SK-N-SH (cell line): Measurements from ENCODE around the gene DCAF5.

Source experiments
- CHD2 ChIP-seq: fragments of 150-350 bp; IDR thresholded peaks from 2 replicates; pipeline ENCODE4 v1.6.1; 2018; ENCODE audit warnings: low read length; ENCODE audit not compliant: partially characterized antibody
- EZH2phosphoT487 ChIP-seq: fragments of 200-600 bp; sonication (generic); IDR thresholded peaks from 2 replicates; pipeline ENCODE4 v1.6.1; 2017; ENCODE audit warnings: low read depth, mixed run types, mild to moderate bottlenecking, antibody characterized with exemption, moderate library complexity, borderline replicate concordance
- FOXJ3 ChIP-seq: sonication (generic); formaldehyde crosslinking; IDR thresholded peaks from 2 replicates; pipeline ENCODE4 v1.5.1; 2020; ENCODE audit warnings: mild to moderate bottlenecking, missing genetic modification reagents
- JUND ChIP-seq: IDR thresholded peaks from 2 replicates; pipeline ENCODE4 v1.4.0; 2012
- PBX3 ChIP-seq: IDR thresholded peaks from 2 replicates; pipeline ENCODE4; 2012
- POLR2AphosphoS5 ChIP-seq: IDR thresholded peaks from 2 replicates; pipeline ENCODE4 v1.6.1; 2012; ENCODE audit warnings: low read depth, low read length
- SIN3A ChIP-seq: IDR thresholded peaks from 2 replicates; pipeline ENCODE4 v1.6.1; 2012; ENCODE audit warnings: low read depth, mild to moderate bottlenecking, low read length, moderate library complexity, borderline replicate concordance
- TAF1 ChIP-seq: IDR thresholded peaks from 2 replicates; pipeline ENCODE4 v1.6.1; 2012; ENCODE audit warnings: low read depth, mild to moderate bottlenecking, low read length, moderate library complexity, borderline replicate concordance
- YY1 ChIP-seq: IDR thresholded peaks from 2 replicates; pipeline ENCODE4 v1.4.0; 2012; ENCODE audit warnings: low read depth, mild to moderate bottlenecking
- TF ChIP-seq, protein P1 (sequence below): fragments of 200-600 bp; sonication (generic); IDR thresholded peaks from 2 replicates; pipeline ENCODE4 v1.6.1; 2017; ENCODE audit warnings: antibody characterized with exemption, mild to moderate bottlenecking, moderate library complexity

DNA sequence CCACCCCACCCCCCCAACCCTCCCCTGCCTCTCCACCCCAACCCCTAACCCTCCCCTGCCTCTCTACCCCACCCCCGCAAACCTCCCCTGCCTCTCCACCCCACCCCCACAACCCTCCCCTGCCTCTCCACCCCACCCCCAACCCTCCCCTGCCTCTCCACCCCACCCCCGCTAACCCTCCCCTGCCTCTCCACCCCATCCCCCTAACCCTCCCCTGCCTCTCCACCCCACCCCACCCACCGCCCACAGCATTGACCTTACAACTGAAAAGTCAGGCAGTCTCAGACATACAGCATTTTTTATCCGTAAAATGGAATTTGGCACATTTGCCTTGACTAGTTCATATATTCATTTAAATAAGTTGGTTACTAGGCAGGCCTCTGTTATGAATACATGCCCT lies 135.2 kb downstream of the DCAF5 start:
- TF ChIP-seq SIN3A (no peak), CHD2 (no peak), EZH2phosphoT487 (no peak), YY1 (no peak), TAF1 (no peak), PBX3 (no peak), POLR2AphosphoS5 (no peak), FOXJ3 (CRISPR knock-in tag) (no peak), JUND (no peak)
- TF ChIP-seq, protein P1, sequence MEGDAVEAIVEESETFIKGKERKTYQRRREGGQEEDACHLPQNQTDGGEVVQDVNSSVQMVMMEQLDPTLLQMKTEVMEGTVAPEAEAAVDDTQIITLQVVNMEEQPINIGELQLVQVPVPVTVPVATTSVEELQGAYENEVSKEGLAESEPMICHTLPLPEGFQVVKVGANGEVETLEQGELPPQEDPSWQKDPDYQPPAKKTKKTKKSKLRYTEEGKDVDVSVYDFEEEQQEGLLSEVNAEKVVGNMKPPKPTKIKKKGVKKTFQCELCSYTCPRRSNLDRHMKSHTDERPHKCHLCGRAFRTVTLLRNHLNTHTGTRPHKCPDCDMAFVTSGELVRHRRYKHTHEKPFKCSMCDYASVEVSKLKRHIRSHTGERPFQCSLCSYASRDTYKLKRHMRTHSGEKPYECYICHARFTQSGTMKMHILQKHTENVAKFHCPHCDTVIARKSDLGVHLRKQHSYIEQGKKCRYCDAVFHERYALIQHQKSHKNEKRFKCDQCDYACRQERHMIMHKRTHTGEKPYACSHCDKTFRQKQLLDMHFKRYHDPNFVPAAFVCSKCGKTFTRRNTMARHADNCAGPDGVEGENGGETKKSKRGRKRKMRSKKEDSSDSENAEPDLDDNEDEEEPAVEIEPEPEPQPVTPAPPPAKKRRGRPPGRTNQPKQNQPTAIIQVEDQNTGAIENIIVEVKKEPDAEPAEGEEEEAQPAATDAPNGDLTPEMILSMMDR: no peak
